ENCODE measurements around the gene INTS7.

Gene INTS7

DNA sequence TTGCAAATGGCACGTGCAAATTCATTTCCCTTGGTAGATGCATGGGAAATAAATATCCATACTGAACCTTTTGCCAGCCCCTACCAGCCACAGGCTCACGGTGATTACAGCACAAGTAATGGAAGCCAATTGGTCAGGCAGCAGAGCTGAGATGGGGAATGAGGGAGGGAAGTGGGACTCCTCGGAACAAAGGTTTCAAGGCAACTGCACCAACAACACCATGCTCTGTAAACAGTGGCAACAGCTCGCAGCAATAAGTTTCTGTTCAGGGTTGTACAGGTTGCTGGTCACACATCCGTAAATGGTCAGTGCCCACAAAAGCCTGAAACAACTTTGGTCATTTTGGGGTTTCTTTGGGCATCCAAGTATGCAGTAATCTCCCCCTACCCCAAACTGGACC, 142.1 kb downstream of the INTS7 start:
- Histone ChIP-seq H3K4me3 (ENCODE audit: low read depth, low read length) (no peak overlapping the region), H3K36me3 (ENCODE audit: insufficient read depth, low read length) (no peaks in the 10 kb centered on the region), H3K79me2 (ENCODE audit: control insufficient read depth, insufficient read depth, low read length, unreplicated experiment) (no peaks in the 10 kb centered on the region), H3K4me1 (ENCODE audit: control insufficient read depth, insufficient read depth, low read length, unreplicated experiment) (no peaks in the 10 kb centered on the region), H2AFZ (ENCODE audit: low read length, unreplicated experiment) (no peak overlapping the region), H3K27ac (ENCODE audit: low read depth, low read length) (no peak overlapping the region), H3K27me3 (ENCODE audit: insufficient read depth, low read length) (peaks cover 17% of the 10 kb centered on the region; the same call in 1 of the 2 replicates)

DNA sequence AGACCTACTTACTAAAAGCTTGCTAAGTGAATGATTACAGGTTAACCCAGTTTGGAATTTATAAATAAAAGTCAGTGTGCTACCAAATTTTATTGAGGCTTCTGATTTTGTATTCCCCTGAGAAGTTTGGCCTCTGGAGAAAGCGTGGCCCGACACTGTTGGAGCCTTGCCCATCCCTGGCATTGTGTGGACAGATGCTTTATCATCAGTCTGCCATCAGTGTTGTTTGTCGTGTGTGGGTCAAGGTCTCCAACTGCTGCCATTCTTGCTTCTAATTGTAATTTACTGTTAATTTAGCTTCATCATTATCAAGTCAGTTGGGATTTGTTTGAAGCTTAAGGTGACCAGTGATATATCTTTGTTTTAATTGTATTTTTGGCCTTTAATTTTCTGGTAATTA, 142.8 kb downstream of the INTS7 start:
- H3K79me2 ChIP-seq (ENCODE audit: control insufficient read depth, insufficient read depth, low read length, unreplicated experiment): no peaks in the 10 kb centered on the region
- no peak overlapping the region for H2AFZ ChIP-seq (ENCODE audit: low read length, unreplicated experiment)
- H3K27ac ChIP-seq (ENCODE audit: low read depth, low read length): no peak overlapping the region
- H3K27me3 ChIP-seq (ENCODE audit: insufficient read depth, low read length): peaks cover 17% of the 10 kb centered on the region; the same call in 1 of the 2 replicates
- no peaks in the 10 kb centered on the region for H3K4me1 ChIP-seq (ENCODE audit: control insufficient read depth, insufficient read depth, low read length, unreplicated experiment)
- H3K4me3 ChIP-seq (ENCODE audit: low read depth, low read length): no peak overlapping the region
- no peaks in the 10 kb centered on the region for H3K36me3 ChIP-seq (ENCODE audit: insufficient read depth, low read length)

DNA sequence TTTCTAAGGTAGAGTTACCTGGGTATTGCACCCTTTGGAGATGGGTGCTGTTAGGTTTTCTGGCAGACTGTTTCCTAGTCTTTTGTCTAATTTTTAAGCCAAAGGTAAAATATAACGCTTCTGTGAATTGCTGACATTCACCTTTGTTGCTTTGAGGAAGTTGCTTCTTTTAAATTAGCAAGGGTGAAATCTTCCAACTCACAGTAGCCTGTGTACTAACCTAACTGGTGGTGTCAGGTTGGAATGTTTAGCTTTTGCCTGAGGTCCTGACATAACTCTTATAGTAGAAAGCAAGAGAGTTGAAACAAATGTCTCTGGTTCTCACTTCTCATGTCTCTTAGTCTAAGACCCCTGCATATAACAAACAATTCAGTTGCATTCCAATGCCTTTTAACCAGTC, 143.6 kb downstream of the INTS7 start:
- H3K27ac ChIP-seq (ENCODE audit: low read depth, low read length): no peak overlapping the region
- H3K4me1 ChIP-seq (ENCODE audit: control insufficient read depth, insufficient read depth, low read length, unreplicated experiment): no peaks in the 10 kb centered on the region
- no peaks in the 10 kb centered on the region for H3K79me2 ChIP-seq (ENCODE audit: control insufficient read depth, insufficient read depth, low read length, unreplicated experiment)
- no peaks in the 10 kb centered on the region for H3K36me3 ChIP-seq (ENCODE audit: insufficient read depth, low read length)
- H3K4me3 ChIP-seq (ENCODE audit: low read depth, low read length): no peak overlapping the region
- H3K27me3 ChIP-seq (ENCODE audit: insufficient read depth, low read length): peaks cover 17% of the 10 kb centered on the region; the same call in 1 of the 2 replicates
- H2AFZ ChIP-seq (ENCODE audit: low read length, unreplicated experiment): no peak overlapping the region

All from ACC112 (cell line).